Measurements from ENCODE around the gene REG1B.

The REG1B gene, protein sequence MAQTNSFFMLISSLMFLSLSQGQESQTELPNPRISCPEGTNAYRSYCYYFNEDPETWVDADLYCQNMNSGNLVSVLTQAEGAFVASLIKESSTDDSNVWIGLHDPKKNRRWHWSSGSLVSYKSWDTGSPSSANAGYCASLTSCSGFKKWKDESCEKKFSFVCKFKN

DNA sequence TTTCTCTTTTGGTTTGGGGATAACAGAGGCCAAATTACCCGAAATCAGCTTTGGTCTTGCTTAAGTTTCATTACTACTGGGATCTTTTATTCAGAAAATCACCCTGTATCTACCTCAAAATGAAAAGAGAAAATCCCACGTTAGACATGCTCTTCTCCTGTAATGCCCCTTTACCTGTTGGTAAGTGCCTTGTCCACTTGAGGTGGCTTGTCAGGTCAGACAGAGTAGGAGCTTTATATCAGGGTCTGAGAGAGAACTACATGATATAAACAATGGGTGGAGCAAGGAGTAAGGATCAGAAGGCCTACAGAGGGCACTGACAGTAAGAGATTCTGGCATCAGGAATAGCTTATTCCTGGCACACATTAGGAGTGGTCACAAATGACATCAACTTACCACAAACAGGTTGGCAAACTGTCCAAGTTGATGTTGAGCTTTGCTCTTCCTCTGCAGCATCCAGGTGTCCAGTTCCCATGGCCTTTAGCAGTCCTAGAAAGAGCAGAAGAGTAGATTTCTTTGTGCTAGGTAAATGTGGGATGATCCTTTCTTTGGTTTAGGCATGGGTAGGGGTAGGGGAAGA lies at the start of gene REG1B:
TSS of gene REG1B (minus strand) at position 209 of the 580 bp plus-strand sequence. CDS start 381 bp downstream, outside the sequence.
- no peak for DNase-seq
- no peak for ATAC-seq

DNA sequence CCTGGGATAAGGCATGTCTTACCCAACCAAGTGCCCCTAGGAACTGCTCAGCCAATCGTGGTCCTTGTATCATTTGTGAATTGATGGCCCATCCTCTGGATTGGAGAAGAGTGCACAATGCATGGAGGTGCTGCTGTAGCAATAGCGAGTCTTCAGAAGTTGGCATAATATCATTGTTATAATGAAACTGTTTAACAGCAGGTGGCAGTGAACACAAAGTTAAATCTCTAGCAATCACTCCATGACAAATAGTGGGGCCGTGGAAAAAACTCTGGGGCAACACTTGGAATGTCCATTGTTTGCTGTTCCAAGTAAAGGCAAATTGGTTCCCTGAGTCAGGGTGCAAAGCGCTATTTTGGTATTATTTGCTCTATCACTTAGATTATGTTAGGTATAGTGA lies 43.9 kb upstream of the REG1B start:
- DNase-seq (no peak), ATAC-seq (no peak)

DNA sequence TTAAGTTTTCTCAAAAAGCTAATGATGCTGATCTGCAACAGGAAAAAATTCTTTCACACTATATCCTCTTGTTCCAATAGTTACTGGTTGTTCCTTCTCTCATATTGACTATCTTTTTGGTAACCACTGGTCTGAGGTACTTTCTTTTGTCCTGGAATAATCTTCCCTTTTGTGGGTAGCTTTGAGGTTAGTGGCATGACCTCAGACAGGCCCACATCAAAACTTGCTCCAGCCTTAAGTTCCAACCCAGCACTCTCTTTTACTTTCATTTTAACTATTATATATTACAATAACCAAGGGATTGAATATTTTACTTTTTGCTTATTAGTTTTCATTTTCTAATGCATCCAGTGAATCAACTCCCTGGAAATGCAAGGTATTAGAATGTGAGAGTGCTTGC lies 42.0 kb upstream of the REG1B start:
- ATAC-seq (no peak), DNase-seq (no peak)

DNA sequence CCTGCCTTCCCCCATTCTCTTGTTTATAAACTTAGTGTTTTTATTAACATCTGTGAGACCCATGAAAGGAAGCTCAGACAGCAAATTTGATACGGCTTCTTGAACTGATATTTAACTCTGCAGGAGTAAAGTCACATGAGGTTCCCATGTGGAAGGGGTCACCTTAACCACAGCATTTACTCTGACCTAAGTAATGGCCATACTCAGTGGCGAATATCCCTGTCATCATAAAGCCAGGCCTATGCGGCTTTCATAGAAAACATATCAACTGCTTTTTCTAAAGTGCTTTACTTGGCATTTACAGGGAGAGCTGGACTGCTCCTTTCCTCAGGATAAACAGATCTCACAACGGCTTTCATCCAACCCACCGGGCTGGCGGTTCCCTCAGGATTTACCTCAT lies 41.5 kb upstream of the REG1B start:
- ATAC-seq (no peak), DNase-seq (no peak)

DNA sequence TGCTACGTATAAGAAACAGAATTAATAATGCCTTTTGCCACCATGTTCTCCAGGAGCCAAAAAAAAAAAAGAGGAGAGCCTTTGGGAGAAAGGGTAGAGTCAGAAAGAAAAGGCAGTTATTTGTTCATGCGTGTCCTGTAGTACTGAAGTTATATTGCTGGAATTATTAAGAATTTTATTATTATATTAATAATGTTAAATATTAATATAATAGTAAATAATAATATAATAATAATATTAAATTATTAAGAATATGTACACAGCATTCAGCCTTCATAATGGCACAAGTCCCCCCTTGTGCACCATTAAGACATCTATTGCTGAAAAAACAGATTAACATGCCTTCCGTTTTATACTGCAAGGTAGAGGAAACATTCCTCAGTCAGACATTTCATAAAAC lies 40.6 kb upstream of the REG1B start:
- no peak for DNase-seq
- no peak for ATAC-seq

DNA sequence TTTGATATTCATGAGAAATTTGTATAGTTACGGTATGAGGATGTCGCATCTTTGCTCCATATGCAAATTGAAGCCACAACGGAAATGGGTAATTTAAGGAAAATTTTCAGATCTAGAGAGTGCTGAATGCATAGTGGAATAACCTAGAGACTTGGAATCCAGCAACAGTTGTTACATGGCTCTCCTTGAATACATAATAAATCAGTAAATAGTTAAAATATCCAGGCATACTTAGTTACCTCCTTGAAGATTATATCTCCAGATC lies 37.9 kb upstream of the REG1B start:
- ATAC-seq (no peak), DNase-seq (no peak)

DNA sequence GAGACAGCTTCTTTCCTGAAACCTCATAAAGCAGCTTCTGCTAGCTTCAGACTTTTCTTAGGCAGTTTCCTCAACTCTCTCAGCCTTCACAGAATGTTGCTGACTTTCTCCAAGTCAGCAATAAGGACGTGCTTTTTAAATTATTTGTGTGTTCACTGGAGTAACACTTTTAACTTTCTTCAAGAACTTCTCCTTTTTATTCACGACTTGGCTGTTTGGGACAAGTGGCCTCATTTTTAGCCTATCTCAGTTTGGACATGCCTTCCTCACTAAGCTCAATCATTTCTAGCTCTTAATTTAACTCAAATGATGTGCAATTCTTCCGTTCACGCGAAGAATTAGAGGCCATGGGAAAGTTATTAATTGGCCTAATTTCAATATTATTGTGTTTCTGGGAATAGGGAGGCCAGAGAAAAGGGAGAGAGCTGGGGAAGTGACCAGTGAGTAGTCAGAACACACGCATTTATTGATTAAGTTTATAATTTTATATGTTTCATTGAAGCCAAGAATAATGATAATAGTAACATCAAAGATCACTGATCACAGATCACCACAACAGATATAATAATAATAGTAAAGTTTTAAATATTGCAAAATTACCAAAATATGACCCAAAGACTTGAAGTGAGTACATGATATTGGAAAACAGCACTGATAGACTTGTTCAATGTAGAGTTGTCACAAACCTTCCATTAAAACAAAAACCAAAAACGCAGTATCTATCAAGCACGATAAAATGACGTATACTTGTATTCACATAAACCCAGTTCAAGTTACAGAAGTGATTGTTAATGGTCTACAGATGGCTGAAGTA lies 37.3 kb upstream of the REG1B start:
- ATAC-seq (no peak), DNase-seq (no peak)

DNA sequence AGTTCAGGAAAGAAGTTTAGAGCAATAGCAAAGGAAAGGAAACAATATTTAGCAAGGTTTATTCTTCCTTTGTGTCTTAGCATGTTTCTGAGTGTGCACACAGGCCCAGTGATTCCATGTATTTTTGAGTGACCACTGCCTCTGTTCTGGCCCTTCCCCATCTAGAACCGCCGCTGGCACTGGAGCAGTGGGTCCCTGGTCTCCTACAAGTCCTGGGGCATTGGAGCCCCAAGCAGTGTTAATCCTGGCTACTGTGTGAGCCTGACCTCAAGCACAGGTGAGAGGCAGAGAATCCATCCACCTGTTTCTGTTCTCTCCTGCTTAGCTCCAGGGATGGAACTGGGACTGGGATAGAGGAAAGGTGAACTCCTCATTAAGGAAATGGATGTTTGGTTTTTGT lies 34.9 kb upstream of the REG1B start:
- DNase-seq: no peak
- no peak for ATAC-seq

DNA sequence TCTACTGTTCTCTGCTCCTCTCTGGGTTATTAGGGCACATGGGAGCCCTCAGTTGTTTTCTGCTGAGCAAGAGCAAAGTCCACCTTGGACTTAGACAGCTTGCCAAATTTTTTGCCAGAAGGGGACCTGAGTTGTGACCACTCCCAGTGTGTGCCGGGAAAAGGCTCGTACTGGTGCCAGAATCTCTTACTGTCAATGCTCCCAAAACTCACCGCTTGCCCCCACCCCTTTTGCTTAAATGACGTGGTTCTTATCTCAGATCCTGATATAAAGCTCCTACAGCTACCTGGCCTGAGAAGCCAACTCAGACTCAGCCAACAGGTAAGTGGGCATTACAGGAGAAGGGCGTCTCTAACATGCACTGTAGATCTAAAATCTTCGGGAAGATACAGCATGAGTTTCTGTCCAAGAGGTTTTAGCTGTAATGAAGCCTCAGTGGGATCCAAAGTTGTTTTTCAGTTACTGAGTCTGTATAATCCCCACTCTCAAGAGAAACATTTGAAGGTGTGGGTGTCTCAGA lies 32.5 kb upstream of the REG1B start, which contains the start of gene REG1A:
TSS of gene REG1A (plus strand) at position 295 of the 520 bp plus-strand sequence. CDS start 374 bp downstream, outside the sequence.
- DNase-seq (no peak), ATAC-seq (no peak)

DNA sequence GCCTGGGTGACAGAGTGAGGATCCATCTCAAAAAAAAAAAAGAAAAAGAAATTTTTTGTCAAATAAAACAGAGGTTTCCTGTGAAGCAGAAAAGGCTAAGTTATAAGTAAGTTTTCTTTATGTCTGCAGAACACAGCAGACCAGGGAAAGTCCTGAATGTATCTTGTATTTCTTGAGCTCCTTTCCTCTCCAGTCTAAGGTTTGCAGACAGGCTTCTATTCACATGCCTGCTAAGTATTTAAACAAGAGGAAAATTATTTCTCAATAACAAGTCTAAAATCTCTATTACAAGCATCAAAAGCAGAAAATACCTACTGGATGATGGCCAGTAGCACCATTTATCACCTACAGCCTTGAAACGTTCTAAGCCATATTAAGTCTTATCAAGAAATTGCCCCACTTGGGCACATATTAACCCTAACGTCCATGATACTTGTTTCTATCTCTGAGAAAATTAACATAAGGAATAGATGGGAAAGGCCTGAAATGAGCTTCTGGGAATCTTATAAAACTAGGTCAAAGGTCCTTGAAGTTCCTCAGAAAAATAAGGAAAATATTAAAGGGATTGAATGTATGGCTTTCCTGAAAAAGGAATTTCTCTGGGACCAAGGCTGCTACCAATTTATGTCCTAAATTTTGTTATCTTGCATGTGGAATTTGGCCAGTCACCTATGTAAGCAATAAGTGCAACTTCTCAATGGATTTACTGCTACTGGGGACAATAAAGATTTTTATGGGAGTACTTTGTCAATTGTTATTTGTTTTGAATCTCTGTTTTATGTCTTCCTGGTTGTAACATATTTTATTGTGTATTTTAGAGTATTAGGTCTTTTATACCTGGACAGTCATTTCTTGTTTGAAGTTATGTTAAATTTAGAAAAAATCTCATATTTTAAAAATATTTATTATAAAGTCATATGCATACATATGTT lies 29.5 kb upstream of the REG1B start:
- no peak for DNase-seq
- ATAC-seq: no peak

DNA sequence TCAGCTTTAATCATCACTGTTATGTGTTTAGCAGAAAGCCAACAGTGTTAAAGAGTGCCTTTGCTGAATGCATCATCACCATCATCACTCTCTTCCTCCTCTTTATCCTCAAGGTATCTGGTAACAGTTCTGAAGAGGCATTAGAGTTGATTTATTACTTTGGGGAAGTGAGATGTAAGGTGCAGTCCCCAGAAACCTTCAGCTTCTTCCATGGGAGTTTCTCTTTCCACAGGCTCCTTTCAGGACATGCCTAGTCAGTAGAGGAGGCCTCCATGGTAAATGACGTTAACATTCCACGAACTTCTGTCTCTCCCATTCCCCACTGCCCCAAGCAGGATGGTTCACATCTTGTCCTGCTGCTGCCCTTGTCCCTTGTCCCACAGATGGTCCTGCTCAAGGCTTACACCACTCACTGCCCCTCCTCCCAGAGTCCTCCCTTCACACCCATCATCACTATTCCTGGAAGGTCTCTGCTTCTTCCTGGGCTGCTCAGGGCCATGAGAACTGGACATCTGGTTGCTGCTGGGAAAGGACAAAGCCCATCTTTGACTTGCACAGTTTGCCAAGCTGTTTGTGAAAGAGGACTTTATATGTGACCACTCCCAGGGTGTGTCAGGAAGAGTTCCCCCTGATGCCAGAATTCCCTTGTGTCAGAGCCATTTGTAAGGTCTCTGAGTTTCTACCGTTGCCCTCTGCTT lies 27.2 kb upstream of the REG1B start:
- DNase-seq (no peak), ATAC-seq (no peak)

DNA sequence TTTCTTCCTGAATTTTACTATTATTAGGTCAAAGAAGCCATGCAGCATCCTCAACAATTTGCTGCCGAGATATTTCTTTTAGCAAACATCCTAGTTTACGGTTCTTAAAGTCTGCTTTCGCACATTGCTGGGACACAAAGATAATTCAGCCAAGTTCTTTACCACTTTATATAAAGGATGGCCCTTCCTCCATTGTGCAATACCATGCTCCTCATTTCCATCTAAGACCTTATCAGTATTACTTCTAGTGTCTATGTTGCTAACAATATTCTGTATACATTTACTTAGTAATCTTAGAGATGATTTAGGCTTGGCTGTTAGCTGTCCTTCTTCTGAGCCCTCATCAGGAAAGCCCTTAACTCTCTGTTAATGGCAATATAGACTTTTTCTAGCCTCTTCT lies 24.5 kb upstream of the REG1B start:
- DNase-seq (no peak), ATAC-seq (no peak)

DNA sequence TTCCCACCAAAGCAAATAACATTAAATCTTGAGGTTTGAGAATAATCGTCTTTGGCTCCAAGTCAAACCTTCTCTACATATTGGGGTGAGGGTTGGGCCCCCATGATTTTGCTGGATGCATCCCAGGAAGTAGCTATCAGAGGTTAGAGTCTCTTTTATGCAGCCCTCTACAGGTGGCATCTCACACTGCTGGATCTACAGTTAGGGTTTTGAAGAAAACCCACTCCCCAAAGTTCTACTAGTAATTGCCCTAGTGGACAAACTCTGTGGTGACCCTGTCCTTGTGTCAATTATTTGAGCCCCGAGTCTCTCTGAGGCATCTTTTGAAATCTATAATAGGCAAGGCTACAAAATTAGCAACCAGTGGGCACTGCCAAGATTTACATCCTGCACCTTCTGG lies 17.5 kb upstream of the REG1B start:
- DNase-seq (no peak), ATAC-seq (no peak)

DNA sequence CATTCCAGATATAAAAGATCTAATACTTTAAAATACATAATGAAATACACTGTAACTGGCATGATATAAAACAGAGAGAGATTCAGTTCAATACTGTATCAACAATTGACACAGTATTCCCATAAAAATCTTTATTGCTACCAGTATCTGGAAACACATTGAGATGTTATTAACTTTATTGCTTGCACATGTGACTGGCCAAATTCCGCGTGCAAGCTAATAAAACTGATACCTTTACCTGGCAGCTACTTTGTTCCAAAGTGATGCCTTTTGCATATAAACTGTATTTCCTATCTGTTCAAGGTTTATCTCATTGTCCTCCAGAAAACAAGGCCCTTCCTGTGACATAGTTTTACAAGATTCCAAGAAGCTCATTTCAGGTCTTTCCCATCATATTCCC lies 15.4 kb upstream of the REG1B start:
- DNase-seq (no peak), ATAC-seq (no peak)

DNA sequence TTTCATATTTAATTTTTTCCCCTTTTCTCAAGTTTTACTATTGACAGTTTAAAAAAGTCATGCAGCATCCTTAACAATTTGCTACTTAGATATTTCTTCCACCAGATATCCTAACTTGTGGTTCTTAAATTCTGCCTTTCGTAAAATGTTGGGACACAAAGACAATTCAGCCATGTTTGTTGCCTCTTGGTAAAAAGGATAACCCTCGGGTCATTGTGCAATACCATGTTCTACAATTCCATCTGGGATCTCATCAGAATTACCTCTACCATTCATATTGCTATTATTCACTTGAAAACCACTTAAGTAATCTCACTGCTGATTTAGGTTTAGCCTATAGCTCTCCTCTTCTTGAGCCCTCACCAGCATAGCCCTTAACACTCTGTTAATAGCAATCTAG lies 13.2 kb upstream of the REG1B start:
- ATAC-seq (no peak), DNase-seq (no peak)

DNA sequence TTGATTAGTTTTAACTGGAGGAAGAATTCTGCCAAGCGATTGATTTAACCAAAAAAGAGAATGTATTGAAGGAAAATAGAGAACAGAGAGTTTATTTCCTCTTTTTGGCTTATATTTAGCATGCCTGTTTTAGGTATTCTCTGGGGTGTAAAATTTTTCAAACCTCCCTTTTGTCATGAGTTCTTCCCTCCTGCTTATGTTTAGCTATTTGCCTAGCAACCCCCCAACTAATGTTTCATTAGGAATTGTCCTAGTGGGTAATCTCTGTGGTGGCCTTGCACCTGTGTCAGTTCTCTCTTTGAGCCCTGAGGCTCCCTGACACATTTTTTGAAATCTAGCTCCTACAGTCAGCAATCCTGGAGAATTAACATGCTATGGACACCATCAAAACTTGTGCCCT lies 12.5 kb upstream of the REG1B start:
- ATAC-seq (no peak), DNase-seq (no peak)

DNA sequence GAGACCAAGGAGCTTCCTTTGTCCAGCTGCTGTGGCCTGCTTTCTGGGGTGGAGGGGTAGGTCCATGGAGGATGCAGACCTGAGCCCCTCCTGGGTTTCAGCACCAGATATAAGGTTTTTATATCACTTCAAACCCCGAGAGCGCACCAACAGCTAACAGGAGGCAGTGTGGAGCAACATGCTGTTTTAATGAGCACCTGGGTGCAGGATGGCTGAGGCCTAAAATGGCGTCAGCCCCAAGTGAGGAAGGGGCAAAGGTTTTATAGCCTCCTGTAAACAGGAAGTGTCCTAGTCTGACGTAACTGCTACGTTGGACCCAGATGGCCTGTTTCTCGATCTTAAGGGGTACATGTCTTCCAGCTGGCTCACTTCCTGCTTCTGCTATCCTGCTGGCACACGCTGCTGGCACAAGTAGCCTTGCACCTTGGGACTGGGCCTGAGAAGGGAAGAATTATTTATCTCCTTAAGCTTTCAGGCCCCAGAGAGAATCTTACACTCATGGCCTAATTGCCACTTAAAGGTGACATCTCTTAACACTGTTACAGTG lies 11.4 kb upstream of the REG1B start:
- ATAC-seq (no peak), DNase-seq (no peak)

DNA sequence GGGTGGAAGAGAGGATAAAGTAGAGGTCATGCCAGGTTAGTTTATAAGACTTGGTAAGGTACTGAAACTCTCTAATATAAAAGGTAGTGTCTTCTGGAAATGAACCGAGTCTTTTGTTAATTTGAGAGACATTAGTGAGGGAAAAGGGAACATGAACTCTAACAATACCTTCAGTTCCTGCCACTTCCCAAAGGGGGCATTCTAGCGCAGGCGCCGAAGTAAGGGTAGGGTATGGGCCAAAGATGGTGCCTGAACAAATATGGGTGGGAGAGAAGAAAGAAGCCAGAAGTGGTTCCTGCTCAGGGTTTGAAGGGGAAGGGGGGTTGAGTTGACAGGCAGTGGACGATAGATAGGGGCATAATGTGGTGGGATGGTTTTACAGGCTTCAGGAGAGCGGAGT lies 10.1 kb upstream of the REG1B start:
- ATAC-seq (no peak), DNase-seq (no peak)

DNA sequence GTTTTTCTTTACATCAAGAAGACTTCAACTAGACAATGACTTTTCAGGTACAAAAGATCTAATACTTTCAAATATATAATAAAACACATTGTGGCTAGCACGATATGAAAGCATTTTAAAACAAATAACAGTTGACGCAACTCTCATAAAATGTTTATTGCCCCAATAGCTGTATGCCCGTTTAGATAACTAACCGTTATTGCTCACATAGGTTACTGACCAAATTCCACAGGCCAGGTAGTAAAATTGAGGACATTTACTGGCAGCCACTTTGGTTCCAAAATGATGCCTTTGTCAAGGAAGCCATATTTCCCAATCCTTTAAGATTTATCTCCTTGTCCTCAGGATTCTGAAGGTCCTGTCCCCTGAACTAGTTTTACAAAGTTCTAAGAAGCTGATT lies 2.9 kb upstream of the REG1B start:
- ATAC-seq: no peak
- DNase-seq: no peak

DNA sequence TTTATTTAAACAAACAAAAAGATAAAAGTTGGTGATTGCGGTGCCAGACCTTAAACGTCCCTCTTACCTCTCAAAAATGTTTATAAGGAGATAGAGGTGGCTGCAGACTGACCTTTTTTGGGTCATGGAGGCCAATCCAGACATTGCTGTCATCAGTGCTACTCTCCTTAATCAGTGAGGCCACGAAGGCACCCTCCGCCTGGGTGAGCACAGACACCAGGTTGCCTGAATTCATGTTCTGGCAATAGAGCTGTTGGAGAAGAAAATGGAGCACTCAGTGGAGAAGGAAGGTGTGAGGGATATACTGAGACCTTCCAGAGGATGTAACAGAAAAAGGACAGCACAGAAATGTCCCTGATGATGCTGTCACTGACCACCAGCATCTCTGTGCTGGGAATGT lies 1.5 kb downstream of the REG1B start:
- ATAC-seq (no peak), DNase-seq (no peak)

DNA sequence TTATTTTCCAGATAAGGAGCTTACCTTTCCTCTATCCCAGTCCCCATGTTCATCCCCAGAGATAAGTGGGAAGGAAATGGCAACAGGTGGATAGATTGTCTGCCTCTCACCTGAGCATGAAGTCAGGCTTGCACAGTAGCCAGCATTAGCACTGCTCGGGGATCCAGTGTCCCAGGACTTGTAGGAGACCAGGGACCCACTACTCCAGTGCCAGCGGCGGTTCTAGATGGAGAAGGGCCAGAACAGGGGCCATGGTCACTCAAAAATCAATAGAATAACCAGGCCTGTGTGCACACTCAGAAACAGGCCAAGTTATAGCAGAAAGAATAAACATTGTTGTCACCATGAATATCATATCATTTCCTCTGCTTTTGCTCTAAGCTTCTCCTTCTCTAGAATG lies 2.4 kb downstream of the REG1B start:
- ATAC-seq: no peak
- no peak for DNase-seq
